H1 (cell line): Measurements from ENCODE around the gene SP8. TPM values are rescaled to one million over a fixed set of nuclear protein-coding genes. Genes with fewer than 3 reads are reported as not detected.

Experiments
- CTCF ChIA-PET: fragments of 300-600 bp; sonication (Branson Sonifier 250); formaldehyde crosslinking; loops from one replicate; lab custom pipeline; 2021; ENCODE audit not compliant: partially characterized antibody; lab: Charles Lee
- POLR2A ChIA-PET: fragments of 300-600 bp; sonication (Branson Sonifier 250); formaldehyde crosslinking; loops from one replicate; lab custom pipeline; 2021; ENCODE audit warnings: inconsistent platforms; ENCODE audit not compliant: partially characterized antibody; lab: Charles Lee
- DNase-seq, 2 experiments: peaks; one replicate each; pipeline versions ENCODE4 v3.0.0 to v3.0.0-alpha.2; 2010 to 2022; ENCODE audit warnings: low spot score in 2 of 2, low read depth in 1 of 2, mixed read lengths in 1 of 2
- FAIRE-seq: peaks from 2 replicates; lab custom pipeline; 2011; peaks lifted over from hg19 to GRCh38; lab: Jason Lieb, UNC
- H2AFZ ChIP-seq: 2 replicates; pipeline ENCODE4 v1.8.1; 2012; ENCODE audit warnings: low read length, inconsistent platforms
- H2AK5ac ChIP-seq: 2 replicates; pipeline ENCODE4 v1.6.1; 2013; ENCODE audit warnings: low read depth, low read length
- H2BK120ac ChIP-seq: replicated peaks from 2 replicates; pipeline ENCODE3; 2013; ENCODE audit warnings: low read depth, low read length, inconsistent platforms
- H2BK12ac ChIP-seq: 2 replicates; pipeline ENCODE4 v1.6.1; 2013; ENCODE audit warnings: low read depth, low read length
- H2BK15ac ChIP-seq: 2 replicates; pipeline ENCODE4 v1.6.1; 2013; ENCODE audit warnings: low read length
- H2BK20ac ChIP-seq: 2 replicates; pipeline ENCODE4 v1.6.1; 2013; ENCODE audit warnings: low read length
- H2BK5ac ChIP-seq: 2 replicates; pipeline ENCODE4 v1.6.1; 2013; ENCODE audit warnings: low read depth, low read length
- H3K14ac ChIP-seq: 2 replicates; pipeline ENCODE4 v1.6.1; 2013; ENCODE audit warnings: inconsistent platforms; ENCODE audit not compliant: insufficient read length
- H3K18ac ChIP-seq: 2 replicates; pipeline ENCODE4 v1.6.1; 2013; ENCODE audit warnings: low read length; ENCODE audit errors: extremely low read depth
- H3K23ac ChIP-seq: 2 replicates; pipeline ENCODE4 v1.6.1; 2013; ENCODE audit warnings: inconsistent platforms; ENCODE audit not compliant: insufficient read length
- H3K23me2 ChIP-seq: 2 replicates; pipeline ENCODE4 v1.6.1; 2013; ENCODE audit warnings: low read depth, low read length
- H3K27ac ChIP-seq: 2 replicates; pipeline ENCODE4 v1.6.1; 2011; ENCODE audit warnings: low read depth, low read length, inconsistent platforms
- H3K27me3 ChIP-seq, 4 experiments: replicated peaks in 1 of 4; 1 replicate in 1 of 4; 2 replicates in 3 of 4; pipeline versions ENCODE4 v1.6.1 to v1.8.1; 2011 to 2013; ENCODE audit warnings: low read length in 3 of 4, mild to moderate bottlenecking in 3 of 4, inconsistent platforms in 2 of 4, mixed read lengths in 2 of 4, moderate library complexity in 1 of 4; ENCODE audit not compliant: control insufficient read depth in 3 of 4, insufficient read depth in 3 of 4; ENCODE audit errors: extremely low read depth in 1 of 4
- H3K36me3 ChIP-seq, 4 experiments: 2 replicates each; pipeline versions ENCODE4 v1.6.1 to v1.8.1; 2011 to 2013; ENCODE audit warnings: mild to moderate bottlenecking in 4 of 4, low read length in 3 of 4, moderate library complexity in 2 of 4, control low read depth in 1 of 4, inconsistent platforms in 1 of 4; ENCODE audit not compliant: insufficient read depth in 4 of 4, control insufficient read depth in 2 of 4
- H3K4ac ChIP-seq: replicated peaks from 2 replicates; pipeline ENCODE3; 2013; ENCODE audit warnings: low read length, low read depth, mixed read lengths, inconsistent platforms; ENCODE audit not compliant: insufficient read length
- H3K4me1 ChIP-seq, 4 experiments: replicated peaks in 1 of 4; 1 replicate in 1 of 4; 2 replicates in 3 of 4; pipeline versions ENCODE4 v1.6.1 to v1.8.1; 2011 to 2013; ENCODE audit warnings: low read length in 3 of 4, inconsistent platforms in 2 of 4, mixed read lengths in 1 of 4; ENCODE audit not compliant: insufficient read depth in 4 of 4, control insufficient read depth in 3 of 4
- H3K4me2 ChIP-seq, 2 experiments: 2 replicates each; pipeline versions ENCODE4 v1.6.1 to v1.8.1; 2011 to 2013; ENCODE audit warnings: low read depth in 2 of 2, low read length in 2 of 2, control low read depth in 1 of 2, inconsistent platforms in 1 of 2, mild to moderate bottlenecking in 1 of 2; ENCODE audit not compliant: insufficient read depth in 1 of 2
- H3K4me3 ChIP-seq, 4 experiments: fragments of 200-600, 300-600 bp in 1 of 4; sonication (generic), shearing (Covaris generic), sonication (Bioruptor Twin) in 1 of 4; 2 replicates each; pipeline versions ENCODE4 v1.5.1 to v1.8.1; 2011 to 2016; ENCODE audit warnings: low read length in 4 of 4, low read depth in 3 of 4, control low read depth in 2 of 4, inconsistent platforms in 2 of 4, mild to moderate bottlenecking in 2 of 4, mixed read lengths in 1 of 4, moderate library complexity in 1 of 4; ENCODE audit not compliant: insufficient read depth in 2 of 4; ENCODE audit errors: extremely low read depth in 1 of 4
- H3K56ac ChIP-seq: replicated peaks from 2 replicates; pipeline ENCODE3; 2013; ENCODE audit warnings: low read depth, mild to moderate bottlenecking, mixed read lengths, low read length, inconsistent platforms; ENCODE audit not compliant: insufficient read length
- H3K79me1 ChIP-seq: 2 replicates; pipeline ENCODE4 v1.6.1; 2013; ENCODE audit warnings: low read depth, low read length, control low read depth
- H3K79me2 ChIP-seq, 2 experiments: 2 replicates each; pipeline versions ENCODE4 v1.6.1 to v1.8.1; 2012 to 2013; ENCODE audit warnings: low read length in 2 of 2, mild to moderate bottlenecking in 2 of 2, inconsistent platforms in 1 of 2; ENCODE audit not compliant: insufficient read depth in 2 of 2, control insufficient read depth in 1 of 2
- H3K9ac ChIP-seq, 4 experiments: replicated peaks in 1 of 4; 1 replicate in 1 of 4; 2 replicates in 3 of 4; pipeline versions ENCODE4 v1.6.1 to v1.8.1; 2011 to 2013; ENCODE audit warnings: low read depth in 3 of 4, low read length in 3 of 4, control low read depth in 2 of 4, mild to moderate bottlenecking in 2 of 4, moderate library complexity in 2 of 4, inconsistent platforms in 1 of 4; ENCODE audit errors: extremely low read depth in 1 of 4
- H3K9me3 ChIP-seq, 2 experiments: 2 replicates each; pipeline versions ENCODE4 v1.6.1 to v1.8.1; 2012 to 2013; ENCODE audit warnings: mild to moderate bottlenecking in 2 of 2, moderate library complexity in 2 of 2, control low read depth in 1 of 2, inconsistent platforms in 1 of 2, low read depth in 1 of 2, low read length in 1 of 2, mixed read lengths in 1 of 2; ENCODE audit not compliant: insufficient read depth in 2 of 2
- H4K20me1 ChIP-seq, 2 experiments: replicated peaks in 1 of 2; 2 replicates each; pipeline versions ENCODE3 to v1.8.1; 2011 to 2013; ENCODE audit warnings: inconsistent platforms in 2 of 2, low read length in 2 of 2, mild to moderate bottlenecking in 1 of 2; ENCODE audit not compliant: insufficient read depth in 2 of 2, control insufficient read depth in 1 of 2
- H4K5ac ChIP-seq: 2 replicates; pipeline ENCODE4 v1.6.1; 2013; ENCODE audit warnings: low read length, low read depth, mixed read lengths, inconsistent platforms; ENCODE audit not compliant: insufficient read length
- H4K8ac ChIP-seq: 2 replicates; pipeline ENCODE4 v1.8.0; 2013; ENCODE audit warnings: mild to moderate bottlenecking, moderate library complexity, low read length, inconsistent platforms; ENCODE audit not compliant: insufficient read depth; ENCODE audit errors: extremely low read depth
- H4K91ac ChIP-seq: replicated peaks from 2 replicates; pipeline ENCODE3; 2013; ENCODE audit warnings: low read length, mixed read lengths, inconsistent platforms; ENCODE audit not compliant: insufficient read length
- CHD1 ChIP-seq: IDR thresholded peaks from 2 replicates; pipeline ENCODE4 v1.6.1; 2012; ENCODE audit warnings: low read depth, low read length, improper control_type of control experiment
- FOSL1 ChIP-seq: IDR thresholded peaks from 2 replicates; pipeline ENCODE4 v1.6.1; 2011; ENCODE audit warnings: mild to moderate bottlenecking, low read depth, low read length, moderate library complexity; ENCODE audit not compliant: insufficient read depth
- JUND ChIP-seq: IDR thresholded peaks from 2 replicates; pipeline ENCODE4 v1.6.1; 2011; ENCODE audit warnings: mild to moderate bottlenecking, improper control_type of control experiment, low read length
- SP1 ChIP-seq: IDR thresholded peaks from 2 replicates; pipeline ENCODE4 v1.6.1; 2011; ENCODE audit warnings: low read depth, low read length
- SP2 ChIP-seq: IDR thresholded peaks from 2 replicates; pipeline ENCODE4 v1.6.1; 2012; ENCODE audit warnings: mild to moderate bottlenecking, low read length, inconsistent platforms
- WGBS, 2 experiments: shearing (Covaris generic) in 1 of 2; methylation state at CpG; one replicate each; pipeline versions ENCODE4 v1.1.6 to v1.1.7; 2013 to 2015; ENCODE audit warnings: low lambda C conversion rate in 2 of 2, mixed read lengths in 2 of 2, inconsistent platforms in 1 of 2, low coverage in 1 of 2, missing lambda C conversion rate in 1 of 2; ENCODE audit not compliant: insufficient replicate concordance in 2 of 2, insufficient coverage in 1 of 2, insufficient read length in 1 of 2; ENCODE audit errors: extremely low coverage in 1 of 2, missing lambda C conversion rate in 1 of 2; 5-methylcytosine and 5-hydroxymethylcytosine counted together
- polyA plus RNA-seq, 7 experiments: library from polyadenylated mRNA; depleted of rRNA in 3 of 7; stranded (reverse) in 5 of 7; unstranded in 2 of 7; fragments of >200 nt in 5 of 7; fragments of 200-250 nt in 2 of 7; gene quantifications; 1 replicate in 5 of 7; 2 replicates in 1 of 7; 4 replicates in 1 of 7; pipeline versions ENCODE4 v1.2.1 to v1.2.3, GENCODE V29; 2011 to 2013; ENCODE audit warnings: missing spikeins in 2 of 7, mixed read lengths in 2 of 7
- total RNA-seq: library from RNA; stranded (reverse); fragmentation: NEBNext Ultra II Directional; extraction: Animal tissue kit (Norgen Biotek cat#: 25700); gene quantifications from 2 replicates; pipeline ENCODE4 v1.2.1, GENCODE V29; 2021

SP8 gene
- total and polyA plus RNA-seq, 2 of the 8 experiments (the other 6 are each of a cell fraction or from before 2014, with no cell fraction given) = 11.3 to 12.0 TPM

DNA sequence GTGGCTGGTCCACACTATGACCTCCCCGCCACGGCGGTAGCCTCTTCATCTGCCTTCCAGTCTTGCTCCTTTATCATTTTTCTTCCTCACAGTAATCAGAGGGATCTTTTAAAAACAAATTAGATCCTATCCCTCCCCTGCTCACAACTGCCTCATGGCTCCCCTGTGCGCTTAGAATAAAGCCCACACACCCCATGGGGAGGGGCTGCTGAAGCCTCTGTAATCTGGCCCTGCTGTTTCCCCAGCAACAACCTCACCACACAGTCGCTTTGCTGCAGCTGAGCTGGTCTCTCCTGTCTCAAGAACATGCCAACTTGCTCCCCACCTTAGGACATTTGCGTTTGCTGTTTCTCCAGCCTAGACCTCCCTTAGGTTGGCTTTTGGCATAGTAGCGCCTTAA lies 41.0 kb downstream of the SP8 start:
- no peaks in the 10 kb centered on the region for H3K36me3 ChIP-seq
- POLR2A ChIA-PET = no interaction called here
- CTCF ChIA-PET = interaction anchor here (0.6 to 1.9 kb wide), 7 partner anchors 10 to 200 kb away, joined by 3 to 5 read pairs (median 4); no protein-coding TSS in a partner anchor
- H3K4me3 ChIP-seq = no peak overlapping the region
- no peak overlapping the region for H4K5ac ChIP-seq
- no peaks in the 10 kb centered on the region for H3K79me1 ChIP-seq
- no peak overlapping the region for H2BK20ac ChIP-seq
- no peaks in the 10 kb centered on the region for H4K20me1 ChIP-seq
- FAIRE-seq (no peak), DNase-seq (peak in 1 of 2 experiments; percentile 49)
- H3K9me3 ChIP-seq = no peaks in the 10 kb centered on the region
- H3K23ac ChIP-seq = no peak overlapping the region
- H2BK15ac ChIP-seq = no peak overlapping the region
- no peaks in the 10 kb centered on the region for H3K23me2 ChIP-seq
- H3K27ac ChIP-seq = no peak overlapping the region
- 78% methylated on average over 7 of the region's 7 CpGs; no CpG with 5 or more reads in 1 of the 2 experiments for WGBS, 2 experiments
- no peaks in the 10 kb centered on the region for H3K27me3 ChIP-seq
- H3K9ac ChIP-seq = no peak overlapping the region
- TF ChIP-seq FOSL1 (no peak), JUND (no peak), CHD1 (no peak), SP1 (no peak), SP2 (no peak)
- peaks cover 2 to 4% (median 3%) of the 10 kb centered on the region in 4 experiments; a peak in 4 of 7 replicates for H3K4me1 ChIP-seq
- no peak overlapping the region for H3K4ac ChIP-seq
- no peak overlapping the region for H2BK5ac ChIP-seq
- H3K4me2 ChIP-seq = no peak overlapping the region; a peak in 1 of 4 replicates
- H3K56ac ChIP-seq = no peak overlapping the region
- H3K79me2 ChIP-seq = no peaks in the 10 kb centered on the region
- H2BK12ac ChIP-seq = no peak overlapping the region
- no peak overlapping the region for H3K18ac ChIP-seq
- no peak overlapping the region for H2BK120ac ChIP-seq
- no peak overlapping the region for H4K91ac ChIP-seq
- H4K8ac ChIP-seq = no peak overlapping the region; the same call in 1 of the 2 replicates
- no peak overlapping the region for H2AK5ac ChIP-seq
- no peak overlapping the region; the same call in 1 of the 2 replicates for H2AFZ ChIP-seq
- H3K14ac ChIP-seq = no peak overlapping the region
